ENCODE results near the gene RNLS. TPM values are rescaled to one million over a fixed set of nuclear protein-coding genes. Genes with fewer than 3 reads are reported as not detected.

Gene RNLS
- total RNA-seq, 2 experiments from 2014 or later: 0.95 to 2.7 TPM

GRCh38 chr10:88261152-88261551, 322.0 kb downstream of the RNLS start:
- H3K9me3 Mint-ChIP-seq: peaks cover 11% of the 10 kb centered on the region
- ATAC-seq (ENCODE audit: poor library complexity): no peak
- Histone ChIP-seq H3K9me3 (ENCODE audit: control insufficient read depth in 1 of 2, insufficient read depth in 1 of 2, low read length in 2 of 2) (no peaks in the 10 kb centered on the region), H3K4me1 (ENCODE audit: insufficient read depth, low read length) (no peaks in the 10 kb centered on the region), H3K27me3 (ENCODE audit: control insufficient read depth in 1 of 2, insufficient read depth in 2 of 2, low read length in 2 of 2) (no peaks in the 10 kb centered on the region), H3K27ac (ENCODE audit: low read depth in 1 of 2, low read length in 2 of 2) (no peak overlapping the region), H3K36me3 (ENCODE audit: insufficient read depth, low read length) (no peaks in the 10 kb centered on the region), H3K4me3 (ENCODE audit: low read length) (no peak overlapping the region)
- no peaks in the 10 kb centered on the region for H3K27me3 Mint-ChIP-seq
- TF ChIP-seq CTCF (IDR thresholded peaks at IDR 0.05): no peak
- no peak for DNase-seq
- H3K27ac Mint-ChIP-seq: no peak overlapping the region
- no peaks in the 10 kb centered on the region for H3K36me3 Mint-ChIP-seq (ENCODE audit: low read depth)
- H3K4me1 Mint-ChIP-seq (ENCODE audit: low read depth): no peaks in the 10 kb centered on the region
- ChIA-PET CTCF (interaction anchor here (1.3 kb wide), 1 partner anchor 20 kb away, joined by 3 read pairs; no protein-coding TSS in a partner anchor), POLR2A (no interaction called here)
- intact Hi-C loops (cut with DNase I, micrococcal nuclease): loop anchor here in 1 of 2 experiments (10.0 kb wide), 1 partner anchor 66 kb away; no protein-coding TSS in a partner anchor
- no peak overlapping the region for H3K4me3 Mint-ChIP-seq

- CTCF ChIA-PET: interaction anchor here (1.3 kb wide), 1 partner anchor 21 kb away, joined by 3 read pairs; no protein-coding TSS in a partner anchor
- Histone ChIP-seq H3K27ac (ENCODE audit: low read depth in 1 of 2, low read length in 2 of 2) (no peak overlapping the region), H3K36me3 (ENCODE audit: insufficient read depth, low read length) (no peaks in the 10 kb centered on the region), H3K9me3 (ENCODE audit: control insufficient read depth in 1 of 2, insufficient read depth in 1 of 2, low read length in 2 of 2) (no peaks in the 10 kb centered on the region), H3K4me1 (ENCODE audit: insufficient read depth, low read length) (no peaks in the 10 kb centered on the region), H3K27me3 (ENCODE audit: control insufficient read depth in 1 of 2, insufficient read depth in 2 of 2, low read length in 2 of 2) (no peaks in the 10 kb centered on the region), H3K4me3 (ENCODE audit: low read length) (no peak overlapping the region)
- Mint-ChIP-seq H3K4me1 (ENCODE audit: low read depth) (no peaks in the 10 kb centered on the region), H3K9me3 (peaks cover 11% of the 10 kb centered on the region), H3K4me3 (no peak overlapping the region), H3K36me3 (ENCODE audit: low read depth) (no peaks in the 10 kb centered on the region), H3K27ac (no peak overlapping the region), H3K27me3 (no peaks in the 10 kb centered on the region)
- DNase-seq (no peak), ATAC-seq (ENCODE audit: poor library complexity) (no peak)
- intact Hi-C loops (cut with DNase I, micrococcal nuclease): loop anchor here in 1 of 2 experiments (10.0 kb wide), 1 partner anchor 66 kb away; no protein-coding TSS in a partner anchor
- no peak for TF ChIP-seq CTCF (IDR thresholded peaks at IDR 0.05)
- POLR2A ChIA-PET: no interaction called here
Measured at GRCh38 chr10:88260329-88261051, 322.6 kb downstream of the RNLS start.

- Mint-ChIP-seq H3K9me3 (peaks cover 4% of the 10 kb centered on the region), H3K36me3 (ENCODE audit: low read depth) (no peaks in the 10 kb centered on the region), H3K4me3 (no peak overlapping the region), H3K4me1 (ENCODE audit: low read depth) (no peaks in the 10 kb centered on the region), H3K27me3 (no peaks in the 10 kb centered on the region), H3K27ac (no peak overlapping the region)
- intact Hi-C loops (cut with DNase I, micrococcal nuclease): no loop called here
- H3K4me1 ChIP-seq (ENCODE audit: insufficient read depth, low read length): no peaks in the 10 kb centered on the region
- CTCF ChIA-PET: no interaction called here
- no peak for TF ChIP-seq CTCF (IDR thresholded peaks at IDR 0.05)
- POLR2A ChIA-PET: no interaction called here
- no peaks in the 10 kb centered on the region for H3K9me3 ChIP-seq (ENCODE audit: control insufficient read depth in 1 of 2, insufficient read depth in 1 of 2, low read length in 2 of 2)
- no peak overlapping the region for H3K27ac ChIP-seq (ENCODE audit: low read depth in 1 of 2, low read length in 2 of 2)
- no peaks in the 10 kb centered on the region for H3K36me3 ChIP-seq (ENCODE audit: insufficient read depth, low read length)
- no peak overlapping the region for H3K4me3 ChIP-seq (ENCODE audit: low read length)
- DNase-seq (no peak), ATAC-seq (ENCODE audit: poor library complexity) (no peak)
- no peaks in the 10 kb centered on the region for H3K27me3 ChIP-seq (ENCODE audit: control insufficient read depth in 1 of 2, insufficient read depth in 2 of 2, low read length in 2 of 2)
Measured at GRCh38 chr10:88259381-88259780, 323.7 kb downstream of the RNLS start.

All from CD4-positive, alpha-beta T cell (primary cell).